WTC11 (cell line): ENCODE measurements around the gene P3H4.

Experiments
- AR ChIP-seq: fragments of 250-450 bp; sonication (Bioruptor Pico); IDR thresholded peaks from 2 replicates; pipeline ENCODE4 v1.9.0; 2021; ENCODE audit warnings: mild to moderate bottlenecking
- ATF2 ChIP-seq: sonication (generic); formaldehyde crosslinking; IDR thresholded peaks from 2 replicates; pipeline ENCODE4 v1.8.1; 2022; ENCODE audit warnings: low read depth, missing genetic modification reagents, borderline replicate concordance
- CTCF ChIP-seq: fragments of 200-600 bp; IDR thresholded peaks from 2 replicates; pipeline ENCODE4 v1.8.0; 2022; ENCODE audit warnings: antibody characterized with exemption
- FOXK1 ChIP-seq: sonication (generic); formaldehyde crosslinking; IDR thresholded peaks from 2 replicates; pipeline ENCODE4 v1.8.0; 2022; ENCODE audit warnings: mild to moderate bottlenecking, moderate library complexity, missing genetic modification reagents
- PRDM15 ChIP-seq: sonication (generic); formaldehyde crosslinking; IDR thresholded peaks from 2 replicates; pipeline ENCODE4 v1.8.0; 2022; ENCODE audit warnings: missing genetic modification reagents
- STAT6 ChIP-seq: sonication (generic); formaldehyde crosslinking; conservative IDR thresholded peaks from 2 replicates; pipeline ENCODE4 v1.8.1; 2023; ENCODE audit warnings: mild to moderate bottlenecking, low read depth, missing genetic modification reagents, moderate library complexity
- ZBTB43 ChIP-seq: sonication (generic); formaldehyde crosslinking; IDR thresholded peaks from 2 replicates; pipeline ENCODE4 v1.8.1; 2023; ENCODE audit warnings: mild to moderate bottlenecking, missing genetic modification reagents

GRCh38 chr17:41849251-41849990, 37.7 kb upstream of the P3H4 start:
- TF ChIP-seq CTCF (no peak), STAT6 (CRISPR knock-in tag) (no peak), ZBTB43 (CRISPR knock-in tag) (no peak), ATF2 (no peak), AR (no peak), PRDM15 (no peak), FOXK1 (CRISPR knock-in tag) (no peak)
